Measurements from ENCODE around the gene DHX40.

DHX40 gene

DNA sequence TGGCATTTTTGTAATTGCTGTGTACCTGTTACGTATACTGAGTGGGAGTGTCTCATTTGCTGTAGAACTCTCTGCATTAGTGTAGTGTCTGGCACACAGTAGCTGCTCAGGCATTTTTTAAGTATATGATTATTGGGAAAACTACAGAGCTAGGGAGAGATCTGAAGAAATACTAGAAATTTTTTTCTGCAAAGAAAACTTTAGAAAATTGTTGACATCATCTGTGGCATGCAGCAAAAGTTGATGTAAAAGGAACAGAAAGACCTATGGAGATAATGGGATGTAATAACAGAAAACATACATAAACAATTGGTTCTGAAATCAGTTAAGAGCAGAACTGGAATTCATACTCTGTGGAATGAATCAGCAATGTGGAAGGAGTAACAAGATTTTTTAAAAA is 65.9 kb downstream of the DHX40 start:
- FAIRE-seq, result no peak

DNA sequence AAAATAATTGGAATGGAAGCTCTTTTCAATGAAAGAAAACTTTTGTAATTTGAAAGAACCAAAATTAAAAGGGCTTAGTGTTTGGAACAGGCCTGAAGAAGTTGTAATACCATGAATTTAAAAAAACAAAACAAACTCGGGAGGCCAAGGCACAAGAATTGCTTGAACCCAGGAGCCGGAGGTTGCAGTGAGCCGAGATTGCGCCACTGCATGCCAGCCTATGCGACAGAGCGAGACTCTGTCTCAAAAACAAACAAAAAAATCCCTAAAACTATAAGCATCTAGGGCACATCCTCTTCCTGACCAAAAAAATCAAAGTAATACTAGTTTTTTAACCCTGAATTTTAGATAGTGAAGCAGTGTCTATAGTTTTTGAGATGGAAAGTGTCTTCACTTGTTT is 67.0 kb downstream of the DHX40 start:
- no peak for FAIRE-seq

DNA sequence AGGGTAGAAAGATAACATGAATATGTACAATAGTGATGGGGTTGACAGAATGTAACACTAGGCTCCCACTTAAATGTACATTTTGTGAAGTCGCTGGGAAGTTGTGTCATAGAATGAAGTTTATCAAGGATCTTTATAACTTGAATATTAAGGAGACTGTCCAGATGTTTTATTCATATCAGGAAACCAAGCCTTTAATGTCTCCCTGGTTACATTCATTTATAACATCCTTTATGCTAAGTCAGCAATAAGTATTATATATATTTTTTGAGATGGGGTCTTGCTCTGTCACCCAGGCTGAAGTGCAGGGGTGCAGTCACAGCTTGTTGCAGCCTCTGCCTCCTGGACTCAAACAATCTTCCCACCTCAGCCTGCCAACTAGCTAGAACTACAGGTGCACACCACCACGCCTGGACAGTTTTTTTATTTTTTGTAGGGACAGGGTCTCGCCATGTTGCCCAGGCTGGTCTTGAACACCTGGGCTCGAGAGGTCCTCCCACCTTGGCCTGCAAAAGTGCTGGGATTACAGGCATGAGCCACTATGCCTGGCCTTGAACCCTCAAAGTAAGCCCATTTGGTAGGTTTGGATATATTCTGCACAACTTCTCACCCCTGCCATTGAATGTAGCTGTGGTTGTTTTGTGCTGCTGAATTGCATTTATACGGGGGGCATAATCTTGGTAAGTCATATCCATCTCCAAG is 68.4 kb downstream of the DHX40 start:
- FAIRE-seq, result no peak

DNA sequence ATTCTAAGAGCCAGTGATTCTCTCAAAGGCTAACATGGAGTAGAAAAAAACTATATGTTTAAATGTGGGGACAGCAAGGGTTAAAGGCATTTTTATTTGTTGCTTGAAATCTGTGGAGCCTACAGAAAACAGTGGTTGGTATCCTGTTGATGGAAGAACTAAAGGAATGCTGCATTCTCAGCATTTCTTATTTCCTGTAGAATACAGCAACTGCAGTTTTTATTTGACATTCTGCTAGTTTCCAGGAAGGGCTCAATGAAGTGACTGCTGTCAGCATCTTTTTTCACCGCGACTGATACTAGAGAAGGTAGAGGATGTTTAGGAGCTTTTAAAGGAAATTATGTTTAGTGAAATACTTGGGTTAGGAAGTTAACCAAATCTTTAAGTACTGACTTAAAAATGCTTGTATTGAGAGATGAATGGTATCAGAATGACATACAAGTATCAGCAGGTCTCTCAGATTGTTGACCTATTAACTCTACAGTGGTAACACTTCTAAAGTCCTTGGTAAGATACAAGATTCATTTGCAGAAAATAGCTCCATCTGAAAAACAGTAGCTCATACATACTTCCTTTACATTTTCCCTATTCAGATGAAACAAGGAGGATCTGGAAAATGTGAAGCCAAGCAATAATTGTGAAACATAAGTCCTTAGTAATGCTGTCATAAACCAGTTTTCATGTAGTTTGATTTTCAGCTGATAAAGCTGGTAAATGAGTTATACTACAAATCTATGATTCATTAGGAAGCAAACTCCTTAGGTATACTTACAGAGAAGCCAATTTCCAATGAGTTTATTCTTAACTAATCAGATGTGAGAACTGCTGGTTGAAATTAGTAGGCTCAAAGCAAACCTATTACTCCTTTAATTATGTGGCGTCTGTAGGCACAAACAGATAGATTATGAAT is 69.5 kb downstream of the DHX40 start:
- no peak for FAIRE-seq

DNA sequence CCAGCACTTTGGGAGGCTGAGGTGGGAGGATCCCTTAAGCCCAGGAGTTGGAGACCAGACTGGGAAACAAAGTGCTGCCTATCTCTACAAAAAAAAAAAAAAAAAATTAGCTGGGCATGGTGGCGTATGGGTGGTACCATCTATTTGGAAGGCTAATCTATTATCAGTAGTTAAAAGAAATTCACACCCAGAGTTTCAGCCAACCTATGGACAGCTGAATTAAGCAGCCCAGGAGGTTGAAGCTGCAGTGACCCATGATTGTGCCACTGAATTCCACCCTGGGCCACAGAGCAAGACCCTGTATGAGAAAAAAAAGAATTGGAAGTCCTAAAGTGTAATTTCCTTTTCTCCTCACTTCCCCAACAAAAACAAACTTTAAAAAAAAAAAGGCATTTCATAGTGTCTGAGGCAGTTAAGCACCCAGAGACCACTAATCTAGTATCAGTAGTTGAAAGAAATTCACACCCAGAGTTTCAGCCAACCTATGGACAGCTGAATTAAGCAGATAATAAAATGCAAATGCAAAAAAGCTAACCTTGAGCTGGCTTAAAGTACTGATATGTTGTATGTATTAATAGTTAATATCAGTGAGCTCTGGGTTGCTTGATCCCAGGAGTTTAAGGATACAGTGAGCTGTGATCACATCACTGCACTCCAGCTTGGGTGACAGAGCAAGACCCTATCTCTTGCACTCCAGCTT is 72.4 kb downstream of the DHX40 start:
- FAIRE-seq, result no peak

DNA sequence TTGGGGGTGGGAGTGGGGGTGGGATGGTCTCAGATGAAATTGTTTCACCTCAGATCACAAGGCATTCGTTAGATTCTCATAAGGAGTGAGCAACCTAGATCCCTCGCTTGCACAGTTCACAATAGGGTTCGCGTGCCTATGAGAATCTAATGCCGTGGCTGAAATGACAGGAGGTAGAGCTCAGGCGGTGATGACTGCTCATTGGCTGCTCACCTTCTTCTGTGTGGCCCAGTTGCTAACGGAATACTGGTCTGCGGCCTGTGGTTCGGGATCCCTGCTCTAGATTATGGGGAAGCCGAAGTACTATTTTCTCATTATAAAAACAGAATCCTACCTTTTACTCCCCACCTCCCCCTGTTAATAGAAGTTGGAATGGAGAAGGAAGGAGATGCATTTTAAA is 73.1 kb downstream of the DHX40 start:
- FAIRE-seq, result no peak

DNA sequence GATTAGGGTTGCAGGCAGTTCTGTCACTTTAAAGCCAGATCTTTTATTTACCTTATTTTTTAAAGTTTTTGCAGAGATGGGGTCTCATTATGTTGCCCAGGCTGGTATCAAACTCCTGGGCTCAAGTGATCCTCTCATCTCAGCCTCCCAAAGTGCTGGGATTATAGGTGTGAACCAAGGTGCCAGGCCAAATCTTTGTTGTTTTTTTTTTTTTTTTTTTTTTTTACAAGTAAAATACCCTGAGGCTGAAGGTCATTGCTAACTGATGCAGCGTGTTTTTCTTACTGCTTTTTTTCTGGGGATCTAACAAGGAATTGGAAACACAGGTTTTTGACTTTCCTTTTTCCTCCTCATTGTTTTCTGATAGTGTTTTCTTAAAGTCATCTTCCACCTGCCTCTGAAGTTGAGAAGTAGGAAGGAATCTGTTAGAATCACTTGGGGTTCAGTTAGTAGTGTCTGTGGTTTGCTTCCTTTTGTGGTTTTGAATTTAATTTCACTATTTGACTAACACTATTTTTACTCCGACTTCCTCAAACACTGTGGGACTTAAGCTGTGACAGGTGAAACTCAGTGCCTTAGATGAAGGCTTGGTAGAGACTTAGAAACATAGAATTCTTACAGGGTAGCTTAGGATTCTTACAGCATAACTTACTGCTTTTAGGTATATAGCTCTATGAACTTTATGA is 76.5 kb downstream of the DHX40 start:
- FAIRE-seq, result no peak

DNA sequence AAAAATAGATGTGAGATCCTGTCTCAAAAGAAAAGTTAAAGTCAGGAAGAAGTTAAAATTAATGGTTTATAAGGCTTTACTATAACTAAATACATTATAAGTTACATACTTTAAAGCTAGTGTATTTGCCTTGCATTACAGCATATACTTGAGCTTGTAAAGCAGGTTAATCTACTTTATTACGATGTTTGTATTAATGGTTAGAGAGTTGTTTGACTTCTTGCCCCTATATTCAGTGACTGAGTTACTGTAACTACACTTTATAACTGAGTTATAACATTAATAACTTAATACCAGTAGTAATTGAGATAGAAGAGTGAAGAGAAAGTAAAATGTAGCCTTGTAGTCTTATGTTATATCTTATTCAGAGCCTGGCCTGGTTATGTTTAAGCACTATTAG is 77.2 kb downstream of the DHX40 start:
- FAIRE-seq, result no peak

DNA sequence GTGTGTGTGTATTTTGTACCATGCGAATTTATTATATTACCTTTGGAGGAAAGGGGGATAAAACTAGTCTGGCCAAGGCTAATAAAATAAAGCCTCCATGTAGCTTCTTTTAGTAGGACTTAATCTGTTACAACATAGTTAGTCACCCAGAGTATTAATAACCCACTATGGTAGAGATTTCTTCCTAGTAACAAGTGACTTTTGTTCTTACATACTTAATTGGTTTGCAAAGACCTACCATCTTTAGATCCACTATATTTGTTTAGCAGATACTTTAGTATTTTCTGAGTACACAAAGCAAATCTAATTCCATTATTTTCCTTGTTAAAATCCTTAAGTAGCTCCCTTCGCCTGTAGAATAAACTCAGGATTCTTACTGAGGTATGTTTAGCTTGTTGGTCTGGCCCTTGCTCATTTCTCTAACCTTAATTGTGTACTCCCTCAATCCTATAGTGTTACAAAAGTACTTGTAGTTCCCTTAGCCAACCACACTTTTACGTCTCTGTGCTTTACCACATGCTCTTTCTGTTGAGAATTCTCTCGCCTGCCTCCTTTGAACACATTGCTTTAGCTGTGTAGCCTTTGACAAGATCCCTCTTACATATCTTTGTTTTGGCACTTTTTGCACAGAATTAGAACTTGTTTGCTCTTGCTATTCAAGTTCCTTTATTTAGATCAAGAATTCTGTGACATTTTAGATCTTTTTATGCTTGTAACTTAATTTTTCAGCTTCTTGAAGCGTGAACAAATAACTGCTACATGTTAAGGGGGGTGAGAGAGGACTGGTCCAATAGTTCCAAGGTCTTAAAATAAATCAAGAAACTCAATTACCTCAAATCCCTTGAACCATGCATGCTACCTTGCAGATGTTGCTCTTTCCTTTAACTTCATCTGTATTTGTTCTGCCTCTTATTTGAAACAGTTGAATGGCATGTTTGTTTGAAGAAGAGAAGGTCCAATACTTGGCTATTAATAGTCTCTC is 78.0 kb downstream of the DHX40 start:
- FAIRE-seq, result no peak

DNA sequence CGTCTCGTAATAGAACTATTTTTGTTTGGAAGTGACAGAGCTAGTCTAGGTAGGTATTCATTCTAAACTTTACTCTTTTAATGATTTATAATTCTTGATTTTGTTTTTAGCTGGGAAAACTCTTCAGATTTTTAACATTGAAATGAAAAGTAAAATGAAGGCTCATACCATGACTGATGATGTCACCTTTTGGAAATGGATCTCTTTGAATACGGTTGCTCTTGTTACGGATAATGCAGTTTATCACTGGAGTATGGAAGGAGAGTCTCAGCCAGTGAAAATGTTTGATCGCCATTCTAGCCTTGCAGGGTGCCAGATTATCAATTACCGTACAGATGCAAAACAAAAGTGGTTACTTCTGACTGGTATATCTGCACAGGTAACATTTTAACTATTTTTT is 81.9 kb downstream of the DHX40 start:
- FAIRE-seq, result no peak

DNA sequence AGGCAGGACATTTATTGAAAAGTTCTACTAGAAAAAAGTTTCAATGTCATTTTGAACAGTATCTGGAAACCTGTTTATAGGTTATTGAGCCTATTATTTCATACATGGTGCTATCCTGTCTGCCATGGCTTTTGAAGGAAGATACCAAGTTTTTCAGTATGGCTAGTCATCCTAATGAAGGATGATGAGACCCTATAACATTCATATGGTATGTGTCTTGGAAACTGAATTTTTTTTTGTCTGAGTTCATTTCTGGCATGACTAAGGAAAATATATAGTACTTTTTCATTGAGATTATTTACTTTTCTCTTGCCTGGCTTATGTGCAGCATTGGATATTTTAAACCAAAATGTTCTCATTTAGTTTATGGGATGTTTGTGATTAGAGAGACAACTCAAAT is 84.5 kb downstream of the DHX40 start:
- FAIRE-seq, result no peak

DNA sequence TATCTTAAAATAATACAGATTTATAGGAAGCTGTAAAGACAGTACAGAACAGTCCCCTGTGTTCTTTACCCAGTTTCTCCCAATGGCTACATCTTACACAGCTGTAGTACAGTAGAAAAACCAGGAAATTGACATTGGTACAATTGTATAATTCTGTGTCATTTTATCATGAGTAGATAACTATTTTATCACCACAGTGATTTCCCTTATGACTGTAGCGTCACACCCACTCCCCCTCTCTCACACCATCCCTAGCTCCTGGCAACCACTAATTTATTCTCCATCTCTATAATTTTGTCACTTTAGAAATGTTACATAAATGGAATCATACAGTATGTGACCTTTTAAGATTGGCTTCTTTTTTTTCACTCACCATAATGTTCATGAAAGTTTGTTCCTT is 85.2 kb downstream of the DHX40 start:
- no peak for FAIRE-seq

DNA sequence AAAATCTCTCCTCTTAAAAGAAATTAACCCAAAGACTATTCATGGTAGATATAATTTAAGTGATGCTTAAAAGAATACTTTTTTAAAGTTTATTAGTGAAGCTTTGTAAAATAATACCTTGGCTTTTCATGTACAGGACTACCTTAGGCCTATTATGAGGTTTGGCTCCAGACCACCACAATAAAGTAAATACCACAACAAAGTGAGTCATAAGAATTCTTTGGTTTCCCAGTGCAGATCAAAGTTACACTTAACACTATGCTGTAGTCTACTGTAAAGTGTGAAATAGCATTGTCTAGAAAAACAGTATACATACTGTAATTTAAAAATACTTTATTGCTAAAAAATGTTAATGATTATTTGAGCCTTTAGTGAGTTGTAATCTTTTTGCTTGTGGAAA is 85.9 kb downstream of the DHX40 start:
- FAIRE-seq, result no peak

DNA sequence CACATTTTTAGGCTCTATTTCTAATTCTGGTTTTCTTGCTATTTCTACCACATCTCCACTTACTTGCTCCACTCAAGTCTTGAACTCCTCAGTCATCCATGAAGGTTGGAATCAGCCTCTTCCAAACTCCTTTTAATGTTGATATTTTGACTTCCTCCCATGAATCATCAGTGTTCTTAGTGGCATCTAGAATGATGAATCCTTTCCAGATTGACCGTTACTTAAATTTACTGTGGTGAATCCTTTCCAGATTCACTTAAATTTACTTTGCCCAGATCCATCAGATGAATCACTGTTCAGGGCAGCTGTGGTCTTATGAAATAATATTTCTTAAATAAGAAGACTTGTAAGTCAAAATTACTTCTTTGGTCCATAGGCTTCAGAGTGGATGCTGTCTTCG is 86.7 kb downstream of the DHX40 start:
- no peak for FAIRE-seq

DNA sequence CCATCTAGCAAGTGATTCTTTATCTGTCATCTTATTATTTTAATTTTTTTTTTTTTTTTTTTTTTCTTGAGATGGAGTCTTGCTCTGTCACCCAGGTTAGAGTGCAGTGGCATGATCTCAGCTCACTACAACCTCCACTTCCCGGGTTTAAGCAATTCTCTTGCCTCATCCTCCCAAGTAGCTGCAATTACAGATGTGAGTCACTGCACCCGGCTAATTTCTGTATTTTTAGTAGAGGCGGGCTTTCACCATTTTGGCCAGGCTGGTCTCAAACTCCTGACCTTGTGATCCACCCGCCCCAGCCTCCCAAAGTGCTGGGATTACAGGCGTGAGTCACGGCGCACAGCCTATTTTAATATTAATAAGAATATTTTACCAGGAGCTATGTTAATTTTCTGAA is 91.2 kb downstream of the DHX40 start:
- FAIRE-seq, result peak; percentile 13

Data from islet of Langerhans (tissue), 1 donor.